ENCODE data around the gene CPSF4. TPM values are rescaled to one million over a fixed set of nuclear protein-coding genes. Genes with fewer than 3 reads are reported as not detected.
A peak's percentile ranks its signal among the peaks of the same experiment; 100 is the strongest.

Gene CPSF4
- total RNA-seq, 4 donors from 2014 or later, result 13.6 to 34.6 (median 23.0) TPM

DNA sequence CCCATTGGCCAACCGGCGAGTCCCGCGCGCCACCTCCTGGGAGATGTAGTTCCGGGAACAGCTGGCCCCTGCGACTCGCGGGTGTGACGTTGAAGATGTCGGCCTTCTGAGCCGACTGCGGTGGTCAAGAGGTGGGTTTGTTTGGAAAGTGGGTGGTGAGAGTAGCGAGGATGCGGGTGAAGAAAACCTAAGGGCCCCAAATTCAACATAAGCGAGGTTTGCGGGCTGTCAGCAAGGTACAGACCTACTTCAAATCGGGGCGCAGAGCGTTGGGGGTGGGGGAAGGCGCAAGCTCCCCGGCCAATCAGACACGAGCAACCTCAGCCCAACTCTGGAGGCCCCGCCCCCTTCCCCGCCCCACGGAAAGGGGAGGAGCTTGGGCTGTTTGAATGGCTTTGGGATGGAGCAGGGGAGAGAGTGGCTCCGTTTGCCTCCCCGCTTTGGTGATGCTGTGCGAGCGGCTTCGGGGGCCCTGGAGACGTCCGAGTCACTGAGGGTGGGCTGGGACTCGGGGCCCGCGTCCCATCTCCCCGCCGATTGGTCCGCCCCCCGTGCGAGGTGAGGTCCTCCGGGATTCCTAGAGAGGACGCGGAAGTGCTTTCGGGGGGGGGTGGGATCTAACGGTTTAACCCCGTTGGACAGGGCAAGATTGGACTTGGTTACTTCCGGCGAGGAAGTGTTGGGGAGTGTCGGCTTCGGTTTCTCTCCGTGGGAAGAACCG is 66.0 kb downstream of the CPSF4 start, which contains the start of gene ZKSCAN5:
Gene ZKSCAN5 (plus strand): TSS at position 60 of the 721 bp plus-strand sequence. CDS start 1,383 bp downstream, outside the sequence.
- H3K27me3 ChIP-seq, result no peaks in the 10 kb centered on the region
- H3K9me3 ChIP-seq, result no peaks in the 10 kb centered on the region
- peak within 1 kb of the TSS; percentile 75 to 86 for H3K4me3 ChIP-seq
- peaks cover 0 to 5% of the 10 kb centered on the region in 2 donors for H3K36me3 ChIP-seq
- H3K4me1 ChIP-seq, result peaks cover 0 to 48% (median 25%) of the 10 kb centered on the region in 3 donors
- H3K27ac ChIP-seq, result peak within 1 kb of the TSS; percentile 63 to 98 (median 93)
- 0% methylated on average over 19 of the region's 53 CpGs; no CpG with 5 or more reads in 1 of the 2 donors for WGBS, 2 donors (ENCODE audit: low coverage in 1 of 2)
- peak; percentile 96 for ATAC-seq
- TF ChIP-seq POLR2A (IDR thresholded peaks at IDR 0.05) (peak; percentile 49 to 72), POLR2AphosphoS5 (IDR thresholded peaks at IDR 0.05) (peak; percentile 90), CTCF (IDR thresholded peaks at IDR 0.05) (peak in 1 of 4 experiments; percentile 15), EP300 (IDR thresholded peaks at IDR 0.05) (no peak)

DNA sequence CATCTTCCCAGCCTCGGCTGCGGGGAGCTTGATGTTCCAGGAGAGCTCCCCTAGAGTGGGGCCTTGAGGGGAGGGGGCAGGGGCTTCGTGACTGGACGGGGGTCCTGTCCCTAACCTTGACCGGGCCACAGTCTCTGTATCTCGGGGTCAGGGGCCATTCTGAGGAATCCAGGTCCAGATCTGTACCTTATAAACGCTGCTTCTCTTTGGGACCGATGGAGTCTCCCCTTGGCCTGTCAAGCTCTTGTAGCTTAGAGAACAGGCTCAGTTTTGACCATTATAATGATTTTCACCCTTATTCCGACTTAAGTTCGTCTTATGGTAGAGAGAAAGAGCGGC is 66.5 kb downstream of the CPSF4 start:
- Histone ChIP-seq H3K27ac (peak overlapping the region; percentile 63 to 98 (median 93)), H3K36me3 (peaks cover 0 to 10% of the 10 kb centered on the region in 2 donors), H3K4me1 (peaks cover 0 to 48% (median 25%) of the 10 kb centered on the region in 3 donors), H3K4me3 (peak overlapping the region; percentile 75 to 86), H3K9me3 (no peaks in the 10 kb centered on the region), H3K27me3 (no peaks in the 10 kb centered on the region)
- no peak for TF ChIP-seq POLR2AphosphoS5 (IDR thresholded peaks at IDR 0.05)
- no peak for TF ChIP-seq EP300 (IDR thresholded peaks at IDR 0.05)
- TF ChIP-seq POLR2A (IDR thresholded peaks at IDR 0.05), result no peak
- no peak for TF ChIP-seq CTCF (IDR thresholded peaks at IDR 0.05)
- 0 to 2% methylated on average over 5 to 6 of the region's 11 CpGs for WGBS, 2 donors (ENCODE audit: low coverage in 1 of 2)
- no peak for ATAC-seq

Other genes starting within 250 kb of the CPSF4 start
- gene KPNA7, start 230.8 kb upstream of the CPSF4 start, total RNA-seq, result under 1 TPM in 1 of 4 donors, not detected in 3; 0.27 TPM
- not detected for gene MYH16, start 166.1 kb upstream of the CPSF4 start, total RNA-seq
- gene ARPC1A, start 113.0 kb upstream of the CPSF4 start, total RNA-seq, result 100 to 1,000 TPM in 2 of 4 donors, 10 to 100 TPM in 2; 75.0 to 112 (median 98.3) TPM
- 100 to 1,000 TPM in 3 of 4 donors, 10 to 100 TPM in 1; 69.9 to 158 (median 138) TPM for gene ARPC1B, start 64.2 kb upstream of the CPSF4 start, total RNA-seq
- gene PDAP1, start 30.3 kb upstream of the CPSF4 start, total RNA-seq, result 100 to 1,000 TPM in 3 of 4 donors, 10 to 100 TPM in 1; 91.7 to 155 (median 123) TPM
- 10 to 100 TPM; 47.3 to 73.4 (median 70.0) TPM for gene BUD31, start 30.0 kb upstream of the CPSF4 start, total RNA-seq
- gene PTCD1, start 145 bp upstream of the CPSF4 start, total RNA-seq, result 10 to 100 TPM in 1 of 4 donors, 1 to 10 TPM in 3; 6.2 to 10.8 (median 7.3) TPM
- gene ATP5MF, start 27.2 kb downstream of the CPSF4 start, total RNA-seq, result 100 to 1,000 TPM; 443 to 971 (median 916) TPM
- gene ZNF789, start 33.9 kb downstream of the CPSF4 start, total RNA-seq, result 1 to 10 TPM; 1.4 to 4.8 (median 4.6) TPM
- gene ZNF394, start 61.3 kb downstream of the CPSF4 start, total RNA-seq, result 10 to 100 TPM; 29.9 to 54.1 (median 45.1) TPM
- gene ZKSCAN5, start 65.7 kb downstream of the CPSF4 start, total RNA-seq, result 10 to 100 TPM in 2 of 4 donors, 1 to 10 TPM in 2; 7.5 to 12.5 (median 10.6) TPM
- 1 to 10 TPM; 3.5 to 8.6 (median 4.3) TPM for gene FAM200A, start 113.2 kb downstream of the CPSF4 start, total RNA-seq
- 100 to 1,000 TPM; 115 to 191 (median 116) TPM for gene ZNF655, start 119.7 kb downstream of the CPSF4 start, total RNA-seq
- gene TMEM225B, start 159.3 kb downstream of the CPSF4 start, total RNA-seq, result 1 to 10 TPM in 2 of 4 donors, not detected in 2; 1.6 to 2.2 TPM
- gene ZSCAN25, start 178.0 kb downstream of the CPSF4 start, total RNA-seq, result 10 to 100 TPM; 10.9 to 26.5 (median 18.4) TPM
- 1 to 10 TPM in 3 of 4 donors, under 1 TPM in 1; 0.47 to 5.3 (median 1.9) TPM for gene CYP3A5, start 241.1 kb downstream of the CPSF4 start, total RNA-seq

Data from gastroesophageal sphincter (tissue), 4 donors.